SK-N-SH (cell line): ENCODE data around the gene SASH1. TPM values are rescaled to one million over a fixed set of nuclear protein-coding genes. Genes with fewer than 3 reads are reported as not detected.

Source experiments
- CTCF ChIA-PET: fragments of 300-600, 350-600 bp; formaldehyde crosslinking; extraction: SDS; loops from one replicate; lab custom pipeline; 2021; lab: Yijun Ruan, JAX
- POLR2A ChIA-PET: fragments of 350-600 bp; sonication (Branson Sonifier 250); formaldehyde crosslinking; extraction: SDS; loops from one replicate; lab custom pipeline; 2020; ENCODE audit warnings: antibody characterized with exemption, inconsistent platforms; lab: Yijun Ruan, JAX
- DNase-seq: peaks from one replicate; pipeline ENCODE4 v3.0.0; 2012
- H2AFZ ChIP-seq: fragments of 200-600 bp; sonication (generic); 2 replicates; pipeline ENCODE4 v1.8.1; 2016; ENCODE audit warnings: antibody characterized with exemption, mild to moderate bottlenecking, low read depth
- H3F3A ChIP-seq: fragments of 200-600 bp; sonication (generic); replicated peaks from 2 replicates; pipeline ENCODE3; 2016; ENCODE audit warnings: antibody characterized with exemption, mild to moderate bottlenecking; ENCODE audit not compliant: insufficient read depth
- H3K27ac ChIP-seq, 2 experiments: fragments of 200-500 bp in 1 of 2; fragments of 200-600 bp in 1 of 2; sonication (Bioruptor generic) in 1 of 2; sonication (generic), shearing (Covaris generic) in 1 of 2; 2 replicates each; pipeline versions ENCODE4 v1.5.1 to v1.6.1; 2014 to 2016; ENCODE audit warnings: low read depth in 2 of 2, inconsistent platforms in 1 of 2, low read length in 1 of 2, mild to moderate bottlenecking in 1 of 2, mixed read lengths in 1 of 2
- H3K27me3 ChIP-seq: fragments of 200-600 bp; sonication (generic), shearing (Covaris generic); 2 replicates; pipeline ENCODE4 v1.6.1; 2016; ENCODE audit warnings: mixed run types; ENCODE audit not compliant: insufficient read depth
- H3K36me3 ChIP-seq, 2 experiments: fragments of 200-500 bp in 1 of 2; fragments of 200-600 bp in 1 of 2; sonication (Bioruptor generic) in 1 of 2; sonication (generic) in 1 of 2; replicated peaks in 1 of 2; 2 replicates each; pipeline versions ENCODE3 to v1.5.1; 2014 to 2016; ENCODE audit warnings: low read length in 1 of 2, mild to moderate bottlenecking in 1 of 2; ENCODE audit not compliant: insufficient read depth in 2 of 2, control insufficient read depth in 1 of 2
- H3K4me1 ChIP-seq, 2 experiments: fragments of 200-500 bp in 1 of 2; fragments of 200-600 bp in 1 of 2; sonication (Bioruptor generic) in 1 of 2; sonication (generic), shearing (Covaris generic) in 1 of 2; 2 replicates each; pipeline versions ENCODE4 v1.5.1 to v1.6.1; 2014 to 2016; ENCODE audit warnings: low read depth in 1 of 2, low read length in 1 of 2, mixed run types in 1 of 2; ENCODE audit not compliant: insufficient read depth in 2 of 2, control insufficient read depth in 1 of 2
- H3K4me2 ChIP-seq: fragments of 200-600 bp; sonication (generic), shearing (Covaris generic); 2 replicates; pipeline ENCODE4 v1.6.1; 2017; ENCODE audit warnings: mixed run types
- H3K4me3 ChIP-seq, 2 experiments: fragments of 200-500 bp in 1 of 2; fragments of 200-600 bp in 1 of 2; sonication (Bioruptor generic) in 1 of 2; sonication (generic), shearing (Covaris generic) in 1 of 2; 2 replicates each; pipeline versions ENCODE4 v1.5.1 to v1.8.1; 2014 to 2016; ENCODE audit warnings: low read depth in 2 of 2, inconsistent platforms in 1 of 2, low read length in 1 of 2, mild to moderate bottlenecking in 1 of 2, mixed read lengths in 1 of 2, moderate library complexity in 1 of 2
- H3K79me2 ChIP-seq: fragments of 200-600 bp; sonication (generic); 2 replicates; pipeline ENCODE4 v1.8.1; 2017; ENCODE audit warnings: mild to moderate bottlenecking; ENCODE audit not compliant: insufficient read depth
- H3K9ac ChIP-seq: fragments of 200-600 bp; sonication (generic); 2 replicates; pipeline ENCODE4 v1.6.1; 2017; ENCODE audit warnings: mixed run types
- H3K9me2 ChIP-seq: fragments of 200-600 bp; sonication (generic); 2 replicates; pipeline ENCODE4 v1.6.1; 2017; ENCODE audit warnings: mixed run types
- H3K9me3 ChIP-seq: fragments of 200-600 bp; sonication (generic); 2 replicates; pipeline ENCODE4 v1.6.1; 2017; ENCODE audit warnings: mixed run types, mild to moderate bottlenecking, moderate library complexity
- H4K20me1 ChIP-seq: fragments of 200-600 bp; sonication (generic); 2 replicates; pipeline ENCODE4 v1.6.1; 2017; ENCODE audit warnings: mild to moderate bottlenecking, mixed run types; ENCODE audit not compliant: insufficient read depth
- EZH2phosphoT487 ChIP-seq: fragments of 200-600 bp; sonication (generic); IDR thresholded peaks from 2 replicates; pipeline ENCODE4 v1.6.1; 2017; ENCODE audit warnings: low read depth, mixed run types, mild to moderate bottlenecking, antibody characterized with exemption, moderate library complexity, borderline replicate concordance
- FOXJ3 ChIP-seq: sonication (generic); formaldehyde crosslinking; IDR thresholded peaks from 2 replicates; pipeline ENCODE4 v1.5.1; 2020; ENCODE audit warnings: mild to moderate bottlenecking, missing genetic modification reagents
- GATA2 ChIP-seq: sonication (generic); formaldehyde crosslinking; IDR thresholded peaks from 2 replicates; pipeline ENCODE4 v1.5.0; 2020; ENCODE audit warnings: mild to moderate bottlenecking, missing genetic modification reagents
- POLR2AphosphoS5 ChIP-seq: IDR thresholded peaks from 2 replicates; pipeline ENCODE4 v1.6.1; 2012; ENCODE audit warnings: low read depth, low read length
- RAD21 ChIP-seq: IDR thresholded peaks from 2 replicates; pipeline ENCODE4 v1.6.1; 2012; ENCODE audit warnings: mild to moderate bottlenecking, low read length
- RFX5 ChIP-seq: IDR thresholded peaks from 2 replicates; pipeline ENCODE4 v1.6.1; 2012; ENCODE audit warnings: mild to moderate bottlenecking, improper control_type of control experiment, low read length
- RXRA ChIP-seq: IDR thresholded peaks from 2 replicates; pipeline ENCODE4 v1.4.0; 2012; ENCODE audit warnings: low read depth, mild to moderate bottlenecking, borderline replicate concordance
- SMC3 ChIP-seq: IDR thresholded peaks from 2 replicates; pipeline ENCODE4 v1.6.1; 2012; ENCODE audit warnings: low read depth, low read length, improper control_type of control experiment
- TCF12 ChIP-seq: IDR thresholded peaks from 2 replicates; pipeline ENCODE4 v1.4.0; 2012
- YY1 ChIP-seq: IDR thresholded peaks from 2 replicates; pipeline ENCODE4 v1.4.0; 2012; ENCODE audit warnings: low read depth, mild to moderate bottlenecking
- WGBS: methylation state at CpG from one replicate; pipeline ENCODE4 v1.1.6; 2017; ENCODE audit warnings: low lambda C conversion rate; 5-methylcytosine and 5-hydroxymethylcytosine counted together
- polyA plus RNA-seq, 3 experiments: library from polyadenylated mRNA; depleted of rRNA; stranded (reverse); fragments of >200 nt; gene quantifications; 2 replicates each; pipeline ENCODE4 v1.2.3, GENCODE V29; 2012
- TF ChIP-seq, protein P1 (sequence below): IDR thresholded peaks from 2 replicates; pipeline ENCODE4 v1.6.1; 2012; ENCODE audit warnings: mild to moderate bottlenecking, low read depth, low read length, moderate library complexity
- TF ChIP-seq, protein P2 (sequence below): fragments of 150-350 bp; IDR thresholded peaks from 2 replicates; pipeline ENCODE4 v1.6.1; 2017; ENCODE audit warnings: antibody characterized with exemption, low read length, low read depth, borderline replicate concordance
- TF ChIP-seq, protein P3 (sequence below): fragments of 200-600 bp; sonication (generic); IDR thresholded peaks from 2 replicates; pipeline ENCODE4 v1.6.1; 2017; ENCODE audit warnings: antibody characterized with exemption, mild to moderate bottlenecking, moderate library complexity

The SASH1 gene
- polyA plus RNA-seq, 1 of the 3 experiments (the other 2 are of a cell fraction) = 19.8 TPM

DNA sequence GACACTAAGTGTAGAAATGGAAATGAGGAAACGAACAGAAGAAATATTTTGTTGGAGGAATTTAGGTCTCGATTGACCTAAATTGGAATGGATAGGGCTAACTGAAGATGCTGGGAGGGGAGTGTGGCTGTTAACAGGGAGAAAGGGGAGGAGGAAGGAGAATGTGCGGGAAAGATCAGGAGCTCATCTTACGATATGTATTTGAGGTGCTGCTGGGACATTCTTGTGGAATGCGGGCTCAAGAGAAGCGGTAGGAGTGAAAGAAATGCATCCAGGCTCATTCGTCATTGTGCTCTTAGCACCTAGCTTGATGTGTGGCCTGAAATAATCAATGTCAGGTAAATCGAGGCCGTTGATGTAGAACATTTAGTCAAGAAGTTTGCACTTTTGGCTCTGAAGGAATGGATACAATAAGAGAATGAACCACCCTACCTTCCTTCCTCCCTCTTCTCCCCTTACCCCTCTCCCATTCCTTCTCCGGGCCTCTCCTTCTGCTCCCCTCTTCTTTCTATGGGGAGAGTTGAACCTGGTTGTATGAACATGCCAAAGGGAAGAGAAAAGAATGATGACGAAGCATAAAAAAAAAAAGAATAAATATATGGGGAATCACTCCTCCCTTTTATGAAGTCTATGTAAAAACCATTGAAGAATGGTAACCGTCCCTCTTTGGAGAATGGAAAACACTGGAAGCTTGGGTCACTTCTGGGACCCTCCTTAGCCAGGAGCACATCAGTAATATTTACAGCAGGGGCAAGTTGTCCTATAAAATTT lies 70.9 kb downstream of the SASH1 start (continued):
- TF ChIP-seq YY1 (no peak), TCF12 (no peak), FOXJ3 (CRISPR knock-in tag) (no peak), EZH2phosphoT487 (no peak), RFX5 (no peak), SMC3 (no peak)
- TF ChIP-seq, protein P1, sequence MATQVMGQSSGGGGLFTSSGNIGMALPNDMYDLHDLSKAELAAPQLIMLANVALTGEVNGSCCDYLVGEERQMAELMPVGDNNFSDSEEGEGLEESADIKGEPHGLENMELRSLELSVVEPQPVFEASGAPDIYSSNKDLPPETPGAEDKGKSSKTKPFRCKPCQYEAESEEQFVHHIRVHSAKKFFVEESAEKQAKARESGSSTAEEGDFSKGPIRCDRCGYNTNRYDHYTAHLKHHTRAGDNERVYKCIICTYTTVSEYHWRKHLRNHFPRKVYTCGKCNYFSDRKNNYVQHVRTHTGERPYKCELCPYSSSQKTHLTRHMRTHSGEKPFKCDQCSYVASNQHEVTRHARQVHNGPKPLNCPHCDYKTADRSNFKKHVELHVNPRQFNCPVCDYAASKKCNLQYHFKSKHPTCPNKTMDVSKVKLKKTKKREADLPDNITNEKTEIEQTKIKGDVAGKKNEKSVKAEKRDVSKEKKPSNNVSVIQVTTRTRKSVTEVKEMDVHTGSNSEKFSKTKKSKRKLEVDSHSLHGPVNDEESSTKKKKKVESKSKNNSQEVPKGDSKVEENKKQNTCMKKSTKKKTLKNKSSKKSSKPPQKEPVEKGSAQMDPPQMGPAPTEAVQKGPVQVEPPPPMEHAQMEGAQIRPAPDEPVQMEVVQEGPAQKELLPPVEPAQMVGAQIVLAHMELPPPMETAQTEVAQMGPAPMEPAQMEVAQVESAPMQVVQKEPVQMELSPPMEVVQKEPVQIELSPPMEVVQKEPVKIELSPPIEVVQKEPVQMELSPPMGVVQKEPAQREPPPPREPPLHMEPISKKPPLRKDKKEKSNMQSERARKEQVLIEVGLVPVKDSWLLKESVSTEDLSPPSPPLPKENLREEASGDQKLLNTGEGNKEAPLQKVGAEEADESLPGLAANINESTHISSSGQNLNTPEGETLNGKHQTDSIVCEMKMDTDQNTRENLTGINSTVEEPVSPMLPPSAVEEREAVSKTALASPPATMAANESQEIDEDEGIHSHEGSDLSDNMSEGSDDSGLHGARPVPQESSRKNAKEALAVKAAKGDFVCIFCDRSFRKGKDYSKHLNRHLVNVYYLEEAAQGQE = no peak

DNA sequence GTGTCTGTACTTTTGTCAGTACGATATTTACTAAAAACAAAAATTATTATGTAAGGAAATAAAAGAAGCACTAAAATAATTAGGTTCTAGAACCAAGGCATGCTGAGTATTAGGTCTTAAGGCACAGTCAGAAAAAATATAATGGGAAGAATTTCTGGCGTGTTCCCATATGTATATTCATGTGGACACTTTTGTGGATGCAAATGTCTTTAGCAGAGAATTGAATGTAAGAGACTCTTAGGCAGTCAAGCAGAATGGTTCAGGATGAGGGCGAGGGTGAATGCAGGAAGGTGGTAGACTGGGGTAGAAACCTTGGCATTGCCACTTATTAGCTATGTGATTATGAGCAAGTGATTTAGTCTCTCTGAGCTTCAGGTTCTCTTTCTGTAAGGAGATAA lies 71.5 kb downstream of the SASH1 start:
- TF ChIP-seq TCF12 (no peak), GATA2 (no peak), RXRA (no peak), POLR2AphosphoS5 (no peak), RAD21 (no peak)
- TF ChIP-seq, protein P2, sequence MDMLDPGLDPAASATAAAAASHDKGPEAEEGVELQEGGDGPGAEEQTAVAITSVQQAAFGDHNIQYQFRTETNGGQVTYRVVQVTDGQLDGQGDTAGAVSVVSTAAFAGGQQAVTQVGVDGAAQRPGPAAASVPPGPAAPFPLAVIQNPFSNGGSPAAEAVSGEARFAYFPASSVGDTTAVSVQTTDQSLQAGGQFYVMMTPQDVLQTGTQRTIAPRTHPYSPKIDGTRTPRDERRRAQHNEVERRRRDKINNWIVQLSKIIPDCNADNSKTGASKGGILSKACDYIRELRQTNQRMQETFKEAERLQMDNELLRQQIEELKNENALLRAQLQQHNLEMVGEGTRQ = no peak
- TF ChIP-seq, protein P3, sequence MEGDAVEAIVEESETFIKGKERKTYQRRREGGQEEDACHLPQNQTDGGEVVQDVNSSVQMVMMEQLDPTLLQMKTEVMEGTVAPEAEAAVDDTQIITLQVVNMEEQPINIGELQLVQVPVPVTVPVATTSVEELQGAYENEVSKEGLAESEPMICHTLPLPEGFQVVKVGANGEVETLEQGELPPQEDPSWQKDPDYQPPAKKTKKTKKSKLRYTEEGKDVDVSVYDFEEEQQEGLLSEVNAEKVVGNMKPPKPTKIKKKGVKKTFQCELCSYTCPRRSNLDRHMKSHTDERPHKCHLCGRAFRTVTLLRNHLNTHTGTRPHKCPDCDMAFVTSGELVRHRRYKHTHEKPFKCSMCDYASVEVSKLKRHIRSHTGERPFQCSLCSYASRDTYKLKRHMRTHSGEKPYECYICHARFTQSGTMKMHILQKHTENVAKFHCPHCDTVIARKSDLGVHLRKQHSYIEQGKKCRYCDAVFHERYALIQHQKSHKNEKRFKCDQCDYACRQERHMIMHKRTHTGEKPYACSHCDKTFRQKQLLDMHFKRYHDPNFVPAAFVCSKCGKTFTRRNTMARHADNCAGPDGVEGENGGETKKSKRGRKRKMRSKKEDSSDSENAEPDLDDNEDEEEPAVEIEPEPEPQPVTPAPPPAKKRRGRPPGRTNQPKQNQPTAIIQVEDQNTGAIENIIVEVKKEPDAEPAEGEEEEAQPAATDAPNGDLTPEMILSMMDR = no peak
- TF ChIP-seq, protein P1 = no peak
- Histone ChIP-seq H2AFZ (no peak overlapping the region), H3K9ac (no peak overlapping the region), H3F3A (peaks cover 10% of the 10 kb centered on the region), H3K79me2 (peaks cover 84% of the 10 kb centered on the region), H3K4me2 (no peak overlapping the region), H3K27me3 (no peaks in the 10 kb centered on the region), H3K4me3 (no peak overlapping the region), H4K20me1 (no peaks in the 10 kb centered on the region), H3K9me2 (no peaks in the 10 kb centered on the region), H3K9me3 (no peaks in the 10 kb centered on the region), H3K27ac (peak overlapping the region in 1 of 2 experiments; percentile 63; a peak in 1 of 4 replicates), H3K36me3 (peaks cover 0 to under 1% of the 10 kb centered on the region in 2 experiments), H3K4me1 (peaks cover 0 to 13% of the 10 kb centered on the region in 2 experiments; a peak in 1 of 4 replicates)
- ChIA-PET POLR2A (no interaction called here), CTCF (no interaction called here)
- no peak for DNase-seq
- 68% methylated on average over 3 of the region's 3 CpGs for WGBS
